Sigmoid colon (tissue), 4 donors: ENCODE results near the gene HEPN1.

Source experiments
- POLR2AphosphoS5 ChIP-seq, 4 donors: sonication (generic); formaldehyde crosslinking; IDR thresholded peaks; one replicate each; pipeline ENCODE4 v1.6.1; 2017; ENCODE audit warnings: antibody characterized with exemption in 4 of 4
- TF ChIP-seq, protein P1 (sequence below), 4 experiments: fragments of 450-650 bp in 3 of 4; fragments of 200-600 bp in 1 of 4; IDR thresholded peaks; one replicate each; pipeline ENCODE4 v1.5.1; 2016 to 2019; ENCODE audit warnings: antibody characterized with exemption in 4 of 4, mild to moderate bottlenecking in 3 of 4, moderate library complexity in 2 of 4

DNA sequence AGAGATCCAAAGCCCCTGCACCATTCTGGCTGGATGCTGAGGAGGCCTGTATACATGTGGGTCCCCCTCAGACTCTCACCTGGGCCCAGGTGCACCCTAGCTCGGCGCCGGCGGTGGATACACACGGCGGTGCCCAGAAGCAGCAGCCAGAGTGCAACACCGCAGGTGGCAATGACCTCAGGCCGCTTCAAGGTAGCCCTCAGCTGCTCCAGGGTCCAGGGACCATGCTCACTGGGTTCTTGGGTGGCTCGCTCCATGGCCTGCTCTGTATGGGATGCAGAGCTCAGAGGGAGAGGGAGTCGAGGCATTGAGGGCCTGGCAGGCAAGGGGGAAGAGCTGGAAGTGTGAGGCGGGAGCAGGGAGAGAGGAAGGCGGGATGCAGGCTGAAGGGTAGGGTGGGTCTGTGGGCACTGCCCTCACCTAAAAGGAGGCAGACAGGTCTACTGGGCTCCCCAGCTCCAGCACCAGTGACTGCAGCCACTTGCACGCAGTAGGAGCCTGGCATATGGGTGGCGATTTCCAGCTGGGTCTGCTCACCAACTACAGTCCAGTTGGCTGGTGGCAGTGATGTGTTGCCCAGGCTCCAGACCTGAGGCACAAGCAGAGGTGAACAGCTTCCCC is 25.2 kb upstream of the HEPN1 start:
- TF ChIP-seq, protein P1, sequence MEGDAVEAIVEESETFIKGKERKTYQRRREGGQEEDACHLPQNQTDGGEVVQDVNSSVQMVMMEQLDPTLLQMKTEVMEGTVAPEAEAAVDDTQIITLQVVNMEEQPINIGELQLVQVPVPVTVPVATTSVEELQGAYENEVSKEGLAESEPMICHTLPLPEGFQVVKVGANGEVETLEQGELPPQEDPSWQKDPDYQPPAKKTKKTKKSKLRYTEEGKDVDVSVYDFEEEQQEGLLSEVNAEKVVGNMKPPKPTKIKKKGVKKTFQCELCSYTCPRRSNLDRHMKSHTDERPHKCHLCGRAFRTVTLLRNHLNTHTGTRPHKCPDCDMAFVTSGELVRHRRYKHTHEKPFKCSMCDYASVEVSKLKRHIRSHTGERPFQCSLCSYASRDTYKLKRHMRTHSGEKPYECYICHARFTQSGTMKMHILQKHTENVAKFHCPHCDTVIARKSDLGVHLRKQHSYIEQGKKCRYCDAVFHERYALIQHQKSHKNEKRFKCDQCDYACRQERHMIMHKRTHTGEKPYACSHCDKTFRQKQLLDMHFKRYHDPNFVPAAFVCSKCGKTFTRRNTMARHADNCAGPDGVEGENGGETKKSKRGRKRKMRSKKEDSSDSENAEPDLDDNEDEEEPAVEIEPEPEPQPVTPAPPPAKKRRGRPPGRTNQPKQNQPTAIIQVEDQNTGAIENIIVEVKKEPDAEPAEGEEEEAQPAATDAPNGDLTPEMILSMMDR (IDR thresholded peaks at IDR 0.05) = no peak
- no peak for TF ChIP-seq POLR2AphosphoS5 (IDR thresholded peaks at IDR 0.05)
